Osteoblast (primary cell): ENCODE measurements around the gene GPR15LG. TPM values are rescaled to one million over a fixed set of nuclear protein-coding genes. Genes with fewer than 3 reads are reported as not detected.
"Not testable (repeated sequence)": the region's sequence is repeated elsewhere in the genome, so short reads cannot be mapped to it uniquely, and the experiment has no call there.

Source experiments
- DNase-seq: peaks from one replicate; pipeline ENCODE4 v3.0.0; 2011; ENCODE audit warnings: low spot score, mixed read lengths; ENCODE audit not compliant: insufficient read length; ENCODE audit errors: missing footprints
- H2AFZ ChIP-seq: 2 replicates; pipeline ENCODE4 v1.6.0; 2011; ENCODE audit warnings: mild to moderate bottlenecking, low read length
- H3K27ac ChIP-seq: 2 replicates; pipeline ENCODE4 v1.5.1; 2011; ENCODE audit warnings: mild to moderate bottlenecking, low read depth, low read length, moderate library complexity
- H3K27me3 ChIP-seq: 2 replicates; pipeline ENCODE4 v1.6.0; 2012; ENCODE audit warnings: mild to moderate bottlenecking, control low read depth, inconsistent platforms, low read length, moderate library complexity; ENCODE audit not compliant: insufficient read depth
- H3K36me3 ChIP-seq: 2 replicates; pipeline ENCODE4 v1.5.1; 2011; ENCODE audit warnings: mild to moderate bottlenecking, low read length, control low read depth, moderate library complexity; ENCODE audit not compliant: insufficient read depth
- H3K4me1 ChIP-seq: 2 replicates; pipeline ENCODE4 v1.5.1; 2011; ENCODE audit warnings: mild to moderate bottlenecking, low read length, control low read depth, moderate library complexity; ENCODE audit not compliant: insufficient read depth
- H3K4me2 ChIP-seq: 2 replicates; pipeline ENCODE4 v1.6.0; 2011; ENCODE audit warnings: mild to moderate bottlenecking, low read length; ENCODE audit not compliant: insufficient read depth
- H3K4me3 ChIP-seq: fragments of 200-600 bp; sonication (generic); 3 replicates; pipeline ENCODE4 v1.5.1; 2012; ENCODE audit warnings: mild to moderate bottlenecking, low read length, inconsistent platforms; ENCODE audit not compliant: insufficient read depth
- H3K79me2 ChIP-seq: 2 replicates; pipeline ENCODE4 v1.6.0; 2012; ENCODE audit warnings: mild to moderate bottlenecking, low read length, control low read depth, inconsistent platforms; ENCODE audit not compliant: insufficient read depth
- H3K9me3 ChIP-seq: 2 replicates; pipeline ENCODE4 v1.5.1; 2011; ENCODE audit warnings: low read depth, low read length, control low read depth
- H4K20me1 ChIP-seq: 2 replicates; pipeline ENCODE4 v1.6.0; 2012; ENCODE audit warnings: mild to moderate bottlenecking, low read length, control low read depth; ENCODE audit not compliant: insufficient read depth
- total RNA-seq: library from RNA; depleted of rRNA; stranded (reverse); fragments of >200 nt; gene quantifications from 2 replicates; pipeline ENCODE4 v1.2.3, GENCODE V29; 2012
- TF ChIP-seq, protein P1 (sequence below): IDR thresholded peaks from 2 replicates; pipeline ENCODE4 v1.5.1; 2011; ENCODE audit warnings: mild to moderate bottlenecking, low read depth, low read length, moderate library complexity; ENCODE audit errors: extremely low read depth

Gene GPR15LG
- total RNA-seq, 1 donor = not detected

DNA sequence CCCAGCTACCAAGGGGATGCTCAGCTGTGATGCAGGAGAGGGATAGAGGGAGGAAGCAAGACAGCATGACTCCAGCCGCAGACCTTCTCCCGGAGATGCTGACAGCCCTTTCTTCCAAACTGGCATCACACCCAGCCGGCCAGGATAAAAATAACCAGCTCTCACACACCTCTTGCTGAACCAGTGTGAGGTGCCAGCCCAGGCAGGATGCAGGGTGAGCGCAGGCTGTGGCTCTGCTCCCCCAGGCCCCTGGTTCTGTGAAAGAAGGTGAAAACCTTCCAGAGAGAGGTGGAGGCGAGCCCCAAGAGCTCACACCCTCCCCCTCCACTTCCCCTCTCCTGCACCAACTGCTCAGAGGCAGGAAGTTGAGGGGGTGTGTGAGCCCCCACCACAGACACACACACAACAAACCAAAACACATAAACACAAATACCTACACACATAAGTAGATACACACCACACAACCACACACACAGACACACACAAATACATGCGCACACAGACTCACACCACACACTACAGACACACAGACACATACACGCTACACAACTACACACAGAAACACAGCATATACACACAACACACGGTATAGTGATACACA is 4.0 kb downstream of the GPR15LG start:
- Histone ChIP-seq H3K27me3 (no peaks in the 10 kb centered on the region), H3K4me1 (no peaks in the 10 kb centered on the region), H3K4me2 (no peak overlapping the region), H2AFZ (no peak overlapping the region), H3K9me3 (no peaks in the 10 kb centered on the region), H3K79me2 (no peaks in the 10 kb centered on the region), H3K36me3 (no peaks in the 10 kb centered on the region), H3K4me3 (no peak overlapping the region), H4K20me1 (no peaks in the 10 kb centered on the region), H3K27ac (no peak overlapping the region)
- DNase-seq = no peak
- TF ChIP-seq, protein P1, sequence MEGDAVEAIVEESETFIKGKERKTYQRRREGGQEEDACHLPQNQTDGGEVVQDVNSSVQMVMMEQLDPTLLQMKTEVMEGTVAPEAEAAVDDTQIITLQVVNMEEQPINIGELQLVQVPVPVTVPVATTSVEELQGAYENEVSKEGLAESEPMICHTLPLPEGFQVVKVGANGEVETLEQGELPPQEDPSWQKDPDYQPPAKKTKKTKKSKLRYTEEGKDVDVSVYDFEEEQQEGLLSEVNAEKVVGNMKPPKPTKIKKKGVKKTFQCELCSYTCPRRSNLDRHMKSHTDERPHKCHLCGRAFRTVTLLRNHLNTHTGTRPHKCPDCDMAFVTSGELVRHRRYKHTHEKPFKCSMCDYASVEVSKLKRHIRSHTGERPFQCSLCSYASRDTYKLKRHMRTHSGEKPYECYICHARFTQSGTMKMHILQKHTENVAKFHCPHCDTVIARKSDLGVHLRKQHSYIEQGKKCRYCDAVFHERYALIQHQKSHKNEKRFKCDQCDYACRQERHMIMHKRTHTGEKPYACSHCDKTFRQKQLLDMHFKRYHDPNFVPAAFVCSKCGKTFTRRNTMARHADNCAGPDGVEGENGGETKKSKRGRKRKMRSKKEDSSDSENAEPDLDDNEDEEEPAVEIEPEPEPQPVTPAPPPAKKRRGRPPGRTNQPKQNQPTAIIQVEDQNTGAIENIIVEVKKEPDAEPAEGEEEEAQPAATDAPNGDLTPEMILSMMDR = no peak

DNA sequence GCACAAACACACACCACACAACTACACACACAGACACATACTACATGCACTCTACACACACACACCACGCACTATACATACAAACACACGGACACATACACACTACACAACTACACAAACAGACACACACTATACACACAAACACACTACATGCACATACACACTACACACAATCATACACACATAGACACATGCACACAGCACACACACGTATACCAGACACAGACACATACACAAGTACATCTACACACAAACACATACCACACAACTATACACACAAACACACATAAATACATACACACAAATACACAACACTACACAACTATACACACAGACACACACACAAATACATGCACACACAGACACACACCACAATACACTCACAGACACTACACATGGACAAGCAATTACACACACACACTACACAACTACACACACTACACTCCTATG is 4.6 kb downstream of the GPR15LG start:
- Histone ChIP-seq H3K27me3 (no peaks in the 10 kb centered on the region), H3K9me3 (no peaks in the 10 kb centered on the region), H3K4me2 (no peak overlapping the region), H3K4me1 (no peaks in the 10 kb centered on the region), H3K36me3 (no peaks in the 10 kb centered on the region), H3K79me2 (no peaks in the 10 kb centered on the region), H4K20me1 (no peaks in the 10 kb centered on the region), H3K4me3 (no peak overlapping the region), H2AFZ (no peak overlapping the region), H3K27ac (no peak overlapping the region)
- TF ChIP-seq, protein P1 = no peak
- no peak for DNase-seq

DNA sequence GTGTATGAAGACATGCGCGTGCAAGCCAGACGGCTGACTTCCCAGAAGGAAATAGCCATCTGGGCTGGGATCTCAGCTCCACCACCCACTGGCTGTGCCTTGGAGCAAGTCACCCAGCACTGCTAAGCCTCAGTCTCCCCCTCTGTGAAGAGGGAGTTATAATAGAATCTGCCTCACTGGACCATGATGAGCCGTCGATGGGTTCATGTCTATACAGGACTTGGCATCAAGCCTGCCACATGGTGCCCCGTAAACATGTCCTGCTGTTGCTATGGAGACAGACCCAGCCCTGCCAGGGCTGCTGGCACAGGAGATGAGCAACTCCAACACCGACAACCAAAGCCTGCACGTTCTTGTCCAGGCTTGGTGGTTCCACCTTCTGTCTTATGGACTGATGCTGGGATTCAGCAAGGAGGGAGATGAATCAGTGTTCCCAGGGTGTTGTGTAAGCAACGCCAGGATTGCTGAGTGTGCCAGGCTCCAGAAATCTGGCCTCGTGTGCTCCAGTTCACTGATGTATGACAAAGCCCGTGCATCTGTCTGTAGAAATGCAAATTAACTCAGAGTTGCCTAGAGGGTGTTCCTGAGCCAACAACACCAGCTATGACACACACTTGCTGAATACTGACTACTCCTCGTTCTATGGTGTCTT is 5.6 kb downstream of the GPR15LG start:
- Histone ChIP-seq H4K20me1 (no peaks in the 10 kb centered on the region), H3K4me3 (no peak overlapping the region), H3K27me3 (no peaks in the 10 kb centered on the region), H3K36me3 (no peaks in the 10 kb centered on the region), H2AFZ (no peak overlapping the region), H3K4me1 (no peaks in the 10 kb centered on the region), H3K9me3 (no peaks in the 10 kb centered on the region), H3K4me2 (no peak overlapping the region), H3K27ac (no peak overlapping the region), H3K79me2 (no peaks in the 10 kb centered on the region)
- TF ChIP-seq, protein P1 = no peak
- DNase-seq = peak; percentile 81

DNA sequence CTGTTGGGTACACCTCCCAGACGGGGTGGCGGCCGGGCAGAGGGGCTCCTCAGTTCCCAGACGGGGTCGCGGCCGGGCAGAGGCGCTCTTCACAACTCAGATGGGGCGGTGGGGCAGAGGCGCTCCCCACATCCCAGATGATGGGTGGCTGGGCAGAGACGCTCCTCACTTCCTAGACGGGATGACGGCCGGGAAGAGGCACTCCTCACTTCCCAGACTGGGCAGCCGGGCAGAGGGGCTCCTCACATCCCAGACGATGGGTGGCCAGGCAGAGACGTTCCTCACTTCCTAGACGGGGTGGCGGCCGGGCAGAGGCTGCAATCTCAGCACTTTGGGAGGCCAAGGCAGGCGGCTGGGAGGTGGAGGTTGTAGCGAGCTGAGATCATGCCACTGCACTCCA is 6.8 kb downstream of the GPR15LG start:
- H3K4me3 ChIP-seq, H2AFZ ChIP-seq, H3K27ac ChIP-seq, H3K27me3 ChIP-seq, H3K4me2 ChIP-seq, H3K9me3 ChIP-seq, H4K20me1 ChIP-seq, H3K79me2 ChIP-seq, DNase-seq, H3K36me3 ChIP-seq, H3K4me1 ChIP-seq: not testable (repeated sequence)
